ENCODE results near the gene PXMP4.
"Not testable (repeated sequence)": the region's sequence is repeated elsewhere in the genome, so short reads cannot be mapped to it uniquely, and the experiment has no call there.

Gene PXMP4

GRCh38 chr20:33703498-33704137, 16.5 kb downstream of the PXMP4 start:
- no peak for DNase-seq (ENCODE audit: low read depth)

GRCh38 chr20:33702861-33703260, 17.2 kb downstream of the PXMP4 start:
- no peak for DNase-seq (ENCODE audit: low read depth)

- no peak for DNase-seq (ENCODE audit: low read depth)
Measured at GRCh38 chr20:33701629-33702450, 18.3 kb downstream of the PXMP4 start.

- DNase-seq (ENCODE audit: low read depth): not testable (repeated sequence)
Measured at GRCh38 chr20:33700696-33701441, 19.2 kb downstream of the PXMP4 start.

GRCh38 chr20:33698966-33699365, 21.1 kb downstream of the PXMP4 start:
- DNase-seq (ENCODE audit: low read depth): not testable (repeated sequence)

- no peak for DNase-seq (ENCODE audit: low read depth)
Measured at GRCh38 chr20:33697129-33697528, 23.0 kb downstream of the PXMP4 start.

GRCh38 chr20:33696448-33696847, 23.7 kb downstream of the PXMP4 start:
- no peak for DNase-seq (ENCODE audit: low read depth)

GRCh38 chr20:33694639-33695012, 25.5 kb downstream of the PXMP4 start:
- no peak for DNase-seq (ENCODE audit: low read depth)

- no peak for DNase-seq (ENCODE audit: low read depth)
Measured at GRCh38 chr20:33693741-33694638, 26.1 kb downstream of the PXMP4 start.

- no peak for DNase-seq (ENCODE audit: low read depth)
Measured at GRCh38 chr20:33693289-33693688, 26.8 kb downstream of the PXMP4 start.

GRCh38 chr20:33689973-33690372, 30.1 kb downstream of the PXMP4 start:
- DNase-seq (ENCODE audit: low read depth): peak; percentile 39

GRCh38 chr20:33689493-33689892, 30.6 kb downstream of the PXMP4 start:
- no peak for DNase-seq (ENCODE audit: low read depth)

- DNase-seq (ENCODE audit: low read depth): no peak
Measured at GRCh38 chr20:33688938-33689424, 31.1 kb downstream of the PXMP4 start.

- no peak for DNase-seq (ENCODE audit: low read depth)
Measured at GRCh38 chr20:33687993-33688937, 31.8 kb downstream of the PXMP4 start.

- no peak for DNase-seq (ENCODE audit: low read depth)
Measured at GRCh38 chr20:33687370-33687915, 32.7 kb downstream of the PXMP4 start.

GRCh38 chr20:33686984-33687366, 33.1 kb downstream of the PXMP4 start:
- no peak for DNase-seq (ENCODE audit: low read depth)

GRCh38 chr20:33686100-33686983, 33.8 kb downstream of the PXMP4 start, which contains the start of gene E2F1:
TSS of gene E2F1 (minus strand) at chr20:33686385. CDS start at chr20:33686264, 121 bp downstream.
- DNase-seq (ENCODE audit: low read depth): peak; percentile 90

- DNase-seq (ENCODE audit: low read depth): no peak
Measured at GRCh38 chr20:33685328-33686099, 34.6 kb downstream of the PXMP4 start.

Data from stimulated activated CD8-positive, alpha-beta memory T cell treated with anti-CD3 and anti-CD28 coated beads, Interleukin-12 subunit alpha, Interleukin-12 subunit beta, amount 100 ng/mL, for 4 hours (primary cell).